B cell (primary cell): ENCODE measurements around the gene NUP35. TPM values are rescaled to one million over a fixed set of nuclear protein-coding genes. Genes with fewer than 3 reads are reported as not detected.

Experiments used
- ATAC-seq: fragments of 200-7000 bp; cut with Tn5 transposase; one replicate; pipeline ENCODE4 v1.10.0; 2021; ENCODE audit warnings: low read depth, mild to moderate bottlenecking, moderate number of reproducible peaks, moderate library complexity
- CTCF ChIA-PET: fragments of 350-600 bp; sonication (Branson Sonifier 250); formaldehyde crosslinking; loops from one replicate; lab custom pipeline; 2021; ENCODE audit warnings: antibody characterized with exemption, inconsistent platforms; lab: Charles Lee
- POLR2A ChIA-PET: fragments of 350-600 bp; sonication (Branson Sonifier 250); formaldehyde crosslinking; loops from one replicate; lab custom pipeline; 2021; ENCODE audit warnings: antibody characterized with exemption; lab: Charles Lee
- DNase-seq: peaks from one replicate; pipeline ENCODE4 v3.0.0; 2013
- H2AFZ ChIP-seq: 2 replicates; pipeline ENCODE4 v1.6.1; 2012; ENCODE audit warnings: mild to moderate bottlenecking, low read depth, low read length; ENCODE audit not compliant: insufficient read depth, poor library complexity, severe bottlenecking
- H3K27ac ChIP-seq, 2 donors: 1 replicate in 1 of 2; 2 replicates in 1 of 2; pipeline ENCODE4 v1.5.1; 2012 to 2013; ENCODE audit warnings: low read length in 2 of 2, mild to moderate bottlenecking in 2 of 2, moderate library complexity in 1 of 2
- H3K27me3 ChIP-seq, 4 experiments: fragments of 200-600 bp in 1 of 4; sonication (generic) in 1 of 4; replicated peaks in 1 of 4; 1 replicate in 2 of 4; 2 replicates in 2 of 4; pipeline versions ENCODE4 v1.6.1 to v1.7.0; 2013 to 2016; ENCODE audit warnings: low read length in 3 of 4, mild to moderate bottlenecking in 2 of 4, mixed read lengths in 1 of 4, moderate library complexity in 1 of 4; ENCODE audit not compliant: insufficient read depth in 4 of 4, control insufficient read depth in 3 of 4; ENCODE audit errors: control extremely low read depth in 1 of 4
- H3K36me3 ChIP-seq, 2 experiments: replicated peaks in 1 of 2; 1 replicate in 1 of 2; 2 replicates in 1 of 2; pipeline versions ENCODE4 v1.6.1 to v1.7.1; 2013; ENCODE audit warnings: low read length in 1 of 2; ENCODE audit not compliant: insufficient read depth in 2 of 2, control insufficient read depth in 1 of 2; ENCODE audit errors: control extremely low read depth in 1 of 2, extremely low read depth in 1 of 2
- H3K4me1 ChIP-seq, 2 donors: fragments of 200-600 bp in 1 of 2; sonication (generic) in 1 of 2; 1 replicate in 1 of 2; 2 replicates in 1 of 2; pipeline versions ENCODE4 v1.5.1 to v1.6.1; 2013 to 2017; ENCODE audit warnings: low read length in 2 of 2; ENCODE audit not compliant: control insufficient read depth in 2 of 2, insufficient read depth in 2 of 2
- H3K4me2 ChIP-seq: replicated peaks from 2 replicates; pipeline ENCODE3; 2012; ENCODE audit warnings: mild to moderate bottlenecking, low read depth, low read length; ENCODE audit not compliant: poor library complexity, severe bottlenecking
- H3K4me3 ChIP-seq, 5 experiments: fragments of 200-600 bp in 1 of 5; sonication (generic) in 1 of 5; 1 replicate in 3 of 5; 2 replicates in 2 of 5; pipeline versions ENCODE4 v1.5.1 to v1.7.0; 2011 to 2016; ENCODE audit warnings: low read length in 4 of 5, mild to moderate bottlenecking in 4 of 5, low read depth in 2 of 5, control low read depth in 1 of 5, moderate library complexity in 1 of 5; ENCODE audit not compliant: insufficient read depth in 1 of 5; ENCODE audit errors: control extremely low read depth in 1 of 5, extremely low read depth in 1 of 5
- H3K79me2 ChIP-seq: fragments of 200-600 bp; sonication (generic); one replicate; pipeline ENCODE4 v1.6.0; 2016; ENCODE audit warnings: low read length; ENCODE audit not compliant: control insufficient read depth, insufficient read depth
- H3K9ac ChIP-seq: fragments of 200-600 bp; sonication (generic); 2 replicates; pipeline ENCODE4 v1.6.1; 2017; ENCODE audit warnings: mild to moderate bottlenecking, low read length, moderate library complexity
- H3K9me3 ChIP-seq, 3 donors: one replicate each; pipeline versions ENCODE4 v1.6.1 to v1.7.1; 2013; ENCODE audit warnings: low read length in 2 of 3; ENCODE audit not compliant: control insufficient read depth in 2 of 3, insufficient read depth in 1 of 3; ENCODE audit errors: control extremely low read depth in 1 of 3
- H4K20me1 ChIP-seq: 2 replicates; pipeline ENCODE4 v1.6.0; 2012; ENCODE audit warnings: mild to moderate bottlenecking, low read length; ENCODE audit not compliant: insufficient read depth, control insufficient read depth, poor library complexity, severe bottlenecking
- H3K27ac Mint-ChIP-seq: one replicate; pipeline ENCODE4 v1.8.0; 2021; ENCODE audit warnings: mixed read lengths
- H3K27me3 Mint-ChIP-seq: one replicate; pipeline ENCODE4 v1.8.0; 2021; ENCODE audit warnings: mixed read lengths
- H3K4me1 Mint-ChIP-seq: one replicate; pipeline ENCODE4 v1.8.0; 2021; ENCODE audit warnings: mixed read lengths
- H3K4me3 Mint-ChIP-seq: one replicate; pipeline ENCODE4 v1.8.0; 2021; ENCODE audit warnings: mixed read lengths
- H3K9me3 Mint-ChIP-seq: one replicate; pipeline ENCODE4 v1.8.0; 2022; ENCODE audit warnings: mixed read lengths; ENCODE audit not compliant: insufficient read depth
- CTCF ChIP-seq: fragments of 200-600 bp; IDR thresholded peaks from one replicate; pipeline ENCODE4 v1.8.0; 2022; ENCODE audit warnings: antibody characterized with exemption, mild to moderate bottlenecking
- EZH2 ChIP-seq: IDR thresholded peaks from 2 replicates; pipeline ENCODE4 v1.6.1; 2012; ENCODE audit warnings: borderline replicate concordance, low read depth, mild to moderate bottlenecking, moderate library complexity, low read length; ENCODE audit not compliant: insufficient read depth, poor library complexity, severe bottlenecking
- WGBS: methylation state at CpG from one replicate; pipeline ENCODE4 v1.1.5; 2013; ENCODE audit warnings: missing lambda C conversion rate; ENCODE audit not compliant: insufficient coverage; 5-methylcytosine and 5-hydroxymethylcytosine counted together
- intact Hi-C: fragments of 100-400 bp; cut with micrococcal nuclease; formaldehyde crosslinking; loops from one replicate; pipeline ENCODE4 v1.10.0; 2022
- polyA plus RNA-seq: library from polyadenylated mRNA; depleted of rRNA; stranded (reverse); fragments of >200 nt; gene quantifications from 2 replicates; pipeline ENCODE4 v1.2.3, GENCODE V29; 2012
- total RNA-seq, 2 donors: library from RNA; stranded (reverse); fragments of 120-200 nt in 1 of 2; gene quantifications; 1 replicate in 1 of 2; 2 replicates in 1 of 2; pipeline versions ENCODE4 v1.2.3 to v1.2.4, GENCODE V29; 2013 to 2022

Gene NUP35
- total and polyA plus RNA-seq, 2 donors (not counting 1 experiment from before 2014, with no cell fraction given), result 8.3 to 26.0 TPM

- H3K27ac Mint-ChIP-seq, result no peak overlapping the region
- no peaks in the 10 kb centered on the region for H3K27me3 ChIP-seq
- DNase-seq (no peak), ATAC-seq (no peak)
- POLR2A ChIA-PET, result no interaction called here
- H3K27ac ChIP-seq, result no peak overlapping the region
- no peak overlapping the region for H3K4me2 ChIP-seq
- CTCF ChIA-PET, result no interaction called here
- H4K20me1 ChIP-seq, result no peaks in the 10 kb centered on the region
- intact Hi-C loops, result no loop called here
- peaks cover 2% of the 10 kb centered on the region for H3K9me3 Mint-ChIP-seq
- no peaks in the 10 kb centered on the region for H3K4me1 Mint-ChIP-seq
- WGBS, result 100% methylated on average over 1 of the region's 4 CpGs
- TF ChIP-seq CTCF (no peak), EZH2 (no peak)
- no peaks in the 10 kb centered on the region for H3K4me1 ChIP-seq
- no peaks in the 10 kb centered on the region for H3K27me3 Mint-ChIP-seq
- H3K4me3 ChIP-seq, result no peak overlapping the region
- H3K4me3 Mint-ChIP-seq, result no peak overlapping the region
- H3K36me3 ChIP-seq, result peaks cover 14 to 15% of the 10 kb centered on the region in 2 experiments
- no peak overlapping the region for H3K9ac ChIP-seq
- peaks cover 0 to 7% (median 0%) of the 10 kb centered on the region in 3 donors for H3K9me3 ChIP-seq
- no peaks in the 10 kb centered on the region for H3K79me2 ChIP-seq
- no peak overlapping the region for H2AFZ ChIP-seq
Measured at GRCh38 chr2:183157131-183157530, 32.9 kb downstream of the NUP35 start.

- H3K4me3 Mint-ChIP-seq, result no peak overlapping the region
- H3K4me2 ChIP-seq, result no peak overlapping the region
- ATAC-seq (no peak), DNase-seq (no peak)
- intact Hi-C loops, result no loop called here
- H3K27ac Mint-ChIP-seq, result no peak overlapping the region
- H3K4me1 ChIP-seq, result no peaks in the 10 kb centered on the region
- ChIA-PET CTCF (no interaction called here), POLR2A (no interaction called here)
- H3K9ac ChIP-seq, result no peak overlapping the region
- no peaks in the 10 kb centered on the region for H4K20me1 ChIP-seq
- TF ChIP-seq CTCF (no peak), EZH2 (no peak)
- no peaks in the 10 kb centered on the region for H3K27me3 ChIP-seq
- no CpG with 5 or more reads among the region's 4 CpGs for WGBS
- no peaks in the 10 kb centered on the region for H3K79me2 ChIP-seq
- H3K4me3 ChIP-seq, result no peak overlapping the region
- H3K36me3 ChIP-seq, result peaks cover 16 to 24% of the 10 kb centered on the region in 2 experiments
- H3K27me3 Mint-ChIP-seq, result no peaks in the 10 kb centered on the region
- H3K27ac ChIP-seq, result no peak overlapping the region
- no peaks in the 10 kb centered on the region for H3K4me1 Mint-ChIP-seq
- H3K9me3 Mint-ChIP-seq, result peaks cover 7% of the 10 kb centered on the region
- no peak overlapping the region for H2AFZ ChIP-seq
- H3K9me3 ChIP-seq, result no peaks in the 10 kb centered on the region
Measured at GRCh38 chr2:183162362-183162761, 38.1 kb downstream of the NUP35 start.
